ENCODE data around the gene PPP2R1B. TPM values are rescaled to one million over a fixed set of nuclear protein-coding genes. Genes with fewer than 3 reads are reported as not detected.

The PPP2R1B gene
- total and polyA plus RNA-seq, 2 of the 8 experiments (the other 6 are each of a cell fraction or from before 2014, with no cell fraction given) = 25.8 to 87.0 TPM

DNA sequence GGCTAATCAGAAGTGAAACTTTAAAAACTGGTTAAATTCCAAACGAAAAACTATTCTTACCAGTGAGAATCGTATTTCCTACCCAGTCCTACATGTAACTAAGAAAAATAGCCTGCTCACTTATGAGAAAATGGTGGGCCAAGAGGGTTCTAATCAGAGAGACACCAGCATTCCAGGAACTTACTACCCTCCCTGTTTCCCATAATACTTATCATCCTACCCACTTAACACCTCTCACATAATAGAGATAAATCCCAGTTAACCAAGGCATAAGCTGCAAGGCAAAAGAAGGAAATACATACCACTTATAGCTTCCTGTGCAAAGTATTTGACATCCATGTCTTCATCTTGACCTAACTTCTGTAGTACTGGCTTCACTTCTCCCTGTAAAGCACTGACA is 24.4 kb downstream of the PPP2R1B start:
- H3K27me3 ChIP-seq (replicated peaks in 1 of 4; ENCODE audit: control insufficient read depth in 3 of 4, extremely low read depth in 1 of 4, insufficient read depth in 3 of 4, low read length in 3 of 4) = no peaks in the 10 kb centered on the region
- no peak overlapping the region for H4K5ac ChIP-seq (ENCODE audit: insufficient read length, low read depth, low read length)
- peaks cover 0 to 2% of the 10 kb centered on the region in 2 experiments for H4K20me1 ChIP-seq (replicated peaks in 1 of 2; ENCODE audit: control insufficient read depth in 1 of 2, insufficient read depth in 2 of 2, low read length in 2 of 2)
- no peaks in the 10 kb centered on the region for H3K23me2 ChIP-seq (ENCODE audit: low read depth, low read length)
- H3K18ac ChIP-seq (ENCODE audit: extremely low read depth, low read length) = no peak overlapping the region
- no peak overlapping the region for H3K4ac ChIP-seq (replicated peaks; ENCODE audit: insufficient read length, low read depth, low read length)
- no peak overlapping the region for H3K27ac ChIP-seq (ENCODE audit: low read depth, low read length)
- 0 out of 2 replicates have a peak, but pooled peaks cover 3% of the 10 kb centered on the region for H3K79me1 ChIP-seq (ENCODE audit: low read depth, low read length)
- CTCF ChIA-PET (ENCODE audit: partially characterized antibody) = interaction anchor here (0.8 to 2.1 kb wide), 3 partner anchors 12 to 248 kb away, joined by 3 to 10 read pairs (median 7); no protein-coding TSS in a partner anchor
- H2BK120ac ChIP-seq (replicated peaks; ENCODE audit: low read depth, low read length) = no peak overlapping the region
- 87% methylated on average over 2 of the region's 2 CpGs; no CpG with 5 or more reads in 1 of the 2 experiments for WGBS, 2 experiments (ENCODE audit: extremely low coverage in 1 of 2, insufficient coverage in 1 of 2, insufficient read length in 1 of 2, insufficient replicate concordance in 2 of 2, low coverage in 1 of 2, low lambda C conversion rate in 2 of 2, missing lambda C conversion rate in 1 of 2)
- no peak overlapping the region for H3K56ac ChIP-seq (replicated peaks; ENCODE audit: insufficient read length, low read depth, low read length)
- H3K4me1 ChIP-seq (replicated peaks in 1 of 4; ENCODE audit: control insufficient read depth in 3 of 4, insufficient read depth in 4 of 4, low read length in 3 of 4) = peaks cover 0 to 10% (median 5%) of the 10 kb centered on the region in 4 experiments; a peak in 5 of 7 replicates
- no peak overlapping the region for H3K4me3 ChIP-seq (ENCODE audit: extremely low read depth in 1 of 4, insufficient read depth in 2 of 4, low read depth in 3 of 4, low read length in 4 of 4)
- H3K14ac ChIP-seq (ENCODE audit: insufficient read length) = no peak overlapping the region
- H3K4me2 ChIP-seq (ENCODE audit: insufficient read depth in 1 of 2, low read depth in 2 of 2, low read length in 2 of 2) = no peak overlapping the region
- H3K79me2 ChIP-seq (ENCODE audit: control insufficient read depth in 1 of 2, insufficient read depth in 2 of 2, low read length in 2 of 2) = no peaks in the 10 kb centered on the region
- no peak overlapping the region for H4K91ac ChIP-seq (replicated peaks; ENCODE audit: insufficient read length, low read length)
- H4K8ac ChIP-seq (ENCODE audit: extremely low read depth, insufficient read depth, low read length) = no peak overlapping the region
- H2BK12ac ChIP-seq (ENCODE audit: low read depth, low read length) = no peak overlapping the region
- no peak overlapping the region for H2BK15ac ChIP-seq (ENCODE audit: low read length)
- H2BK5ac ChIP-seq (ENCODE audit: low read depth, low read length) = no peak overlapping the region
- peaks cover 0 to 44% (median 22%) of the 10 kb centered on the region in 4 experiments; a peak in 6 of 8 replicates for H3K36me3 ChIP-seq (ENCODE audit: control insufficient read depth in 2 of 4, insufficient read depth in 4 of 4, low read length in 3 of 4)
- no peak overlapping the region for H3K23ac ChIP-seq (ENCODE audit: insufficient read length)
- H3K9ac ChIP-seq (replicated peaks in 1 of 4; ENCODE audit: extremely low read depth in 1 of 4, low read depth in 3 of 4, low read length in 3 of 4) = no peak overlapping the region
- no peak overlapping the region for H2AFZ ChIP-seq (ENCODE audit: low read length)
- POLR2A ChIA-PET (ENCODE audit: partially characterized antibody) = no interaction called here
- FAIRE-seq (no peak), DNase-seq (ENCODE audit: low read depth in 1 of 2, low spot score in 2 of 2) (no peak)
- H3K9me3 ChIP-seq (ENCODE audit: insufficient read depth in 2 of 2, low read depth in 1 of 2, low read length in 1 of 2) = no peaks in the 10 kb centered on the region
- no peak overlapping the region for H2BK20ac ChIP-seq (ENCODE audit: low read length)
- H2AK5ac ChIP-seq (ENCODE audit: low read depth, low read length) = no peak overlapping the region
- no peak for TF ChIP-seq SIX5 (IDR thresholded peaks at IDR 0.05; ENCODE audit: low read depth, low read length)

All from H1 (cell line).